ENCODE results near the gene PWP1. TPM values are rescaled to one million over a fixed set of nuclear protein-coding genes. Genes with fewer than 3 reads are reported as not detected.

PWP1 gene
- total RNA-seq, 1 donor from 2014 or later = 84.0 TPM

- Histone ChIP-seq H3K27ac (no peak overlapping the region), H3K9me3 (no peaks in the 10 kb centered on the region), H3K4me3 (no peak overlapping the region), H3K36me3 (peaks cover 0 to 5% of the 10 kb centered on the region in 2 donors), H3K27me3 (no peaks in the 10 kb centered on the region), H3K4me1 (no peaks in the 10 kb centered on the region)
- TF ChIP-seq CTCF (IDR thresholded peaks at IDR 0.05) (no peak), POLR2AphosphoS5 (IDR thresholded peaks at IDR 0.05; ENCODE audit: insufficient read depth in 1 of 2, low read depth in 1 of 2) (no peak), POLR2A (IDR thresholded peaks at IDR 0.05) (no peak)
- DNase-seq (ENCODE audit: extremely low spot score in 2 of 2) = no peak
- intact Hi-C loops (cut with DNase I) = no loop called here
Measured at GRCh38 chr12:107660235-107660634, 25.4 kb upstream of the PWP1 start.

- Histone ChIP-seq H3K36me3 (peaks cover 0 to 5% of the 10 kb centered on the region in 2 donors), H3K4me1 (no peaks in the 10 kb centered on the region), H3K27me3 (no peaks in the 10 kb centered on the region), H3K9me3 (no peaks in the 10 kb centered on the region), H3K27ac (no peak overlapping the region), H3K4me3 (no peak overlapping the region)
- DNase-seq (ENCODE audit: extremely low spot score in 2 of 2) = no peak
- intact Hi-C loops (cut with DNase I) = no loop called here
- TF ChIP-seq CTCF (IDR thresholded peaks at IDR 0.05) = no peak
- TF ChIP-seq POLR2AphosphoS5 (IDR thresholded peaks at IDR 0.05; ENCODE audit: insufficient read depth in 1 of 2, low read depth in 1 of 2) = no peak
- no peak for TF ChIP-seq POLR2A (IDR thresholded peaks at IDR 0.05)
Measured at GRCh38 chr12:107660861-107661415, 24.7 kb upstream of the PWP1 start.

GRCh38 chr12:107661830-107662229 is 23.8 kb upstream of the PWP1 start:
- DNase-seq (ENCODE audit: extremely low spot score in 2 of 2) = no peak
- H3K36me3 ChIP-seq = peaks cover 0 to 5% of the 10 kb centered on the region in 2 donors
- H3K9me3 ChIP-seq = no peaks in the 10 kb centered on the region
- H3K4me3 ChIP-seq = no peak overlapping the region
- intact Hi-C loops (cut with DNase I) = no loop called here
- H3K27ac ChIP-seq = no peak overlapping the region
- no peaks in the 10 kb centered on the region for H3K27me3 ChIP-seq
- no peaks in the 10 kb centered on the region for H3K4me1 ChIP-seq
- TF ChIP-seq CTCF (IDR thresholded peaks at IDR 0.05) = no peak
- TF ChIP-seq POLR2AphosphoS5 (IDR thresholded peaks at IDR 0.05; ENCODE audit: insufficient read depth in 1 of 2, low read depth in 1 of 2) = no peak
- TF ChIP-seq POLR2A (IDR thresholded peaks at IDR 0.05) = no peak

- Histone ChIP-seq H3K36me3 (peaks cover 0 to 5% of the 10 kb centered on the region in 2 donors), H3K27ac (no peak overlapping the region), H3K4me1 (no peaks in the 10 kb centered on the region), H3K27me3 (no peaks in the 10 kb centered on the region), H3K4me3 (no peak overlapping the region), H3K9me3 (no peaks in the 10 kb centered on the region)
- intact Hi-C loops (cut with DNase I) = no loop called here
- no peak for TF ChIP-seq POLR2A (IDR thresholded peaks at IDR 0.05)
- no peak for TF ChIP-seq CTCF (IDR thresholded peaks at IDR 0.05)
- no peak for TF ChIP-seq POLR2AphosphoS5 (IDR thresholded peaks at IDR 0.05; ENCODE audit: insufficient read depth in 1 of 2, low read depth in 1 of 2)
- no peak for DNase-seq (ENCODE audit: extremely low spot score in 2 of 2)
Measured at GRCh38 chr12:107662484-107662883, 23.1 kb upstream of the PWP1 start.

- DNase-seq (ENCODE audit: extremely low spot score in 2 of 2) = no peak
- Histone ChIP-seq H3K27me3 (no peaks in the 10 kb centered on the region), H3K4me1 (no peaks in the 10 kb centered on the region), H3K27ac (no peak overlapping the region), H3K4me3 (no peak overlapping the region), H3K9me3 (no peaks in the 10 kb centered on the region), H3K36me3 (no peaks in the 10 kb centered on the region)
- intact Hi-C loops (cut with DNase I) = no loop called here
- TF ChIP-seq POLR2A (IDR thresholded peaks at IDR 0.05) = no peak
- TF ChIP-seq POLR2AphosphoS5 (IDR thresholded peaks at IDR 0.05; ENCODE audit: insufficient read depth in 1 of 2, low read depth in 1 of 2) = no peak
- no peak for TF ChIP-seq CTCF (IDR thresholded peaks at IDR 0.05)
Measured at GRCh38 chr12:107663277-107663676, 22.3 kb upstream of the PWP1 start.
